Prostate gland (tissue), 2 donors: Measurements from ENCODE around the gene BCAT1. TPM values are rescaled to one million over a fixed set of nuclear protein-coding genes. Genes with fewer than 3 reads are reported as not detected.

Experiments used
- DNase-seq: peaks from one replicate; pipeline ENCODE4 v3.0.0-alpha.2; 2019; ENCODE audit warnings: low spot score
- H3K27ac ChIP-seq, 2 donors: fragments of 200-600 bp; sonication (generic); 2 replicates each; pipeline ENCODE4 v1.5.1; 2017 to 2019
- H3K27me3 ChIP-seq: fragments of 200-600 bp; sonication (generic); replicated peaks from 2 replicates; pipeline ENCODE4 v1.5.1; 2019; ENCODE audit not compliant: insufficient read depth
- H3K36me3 ChIP-seq, 2 donors: fragments of 200-600 bp; sonication (generic); 1 replicate in 1 of 2; 2 replicates in 1 of 2; pipeline versions ENCODE4 v1.5.1 to v1.8.1; 2017 to 2019
- H3K4me1 ChIP-seq: fragments of 200-600 bp; sonication (generic); replicated peaks from 2 replicates; pipeline ENCODE4 v1.5.1; 2019
- H3K4me3 ChIP-seq, 2 donors: fragments of 200-600 bp; sonication (generic); 2 replicates each; pipeline ENCODE4 v1.5.1; 2017 to 2019
- H3K9me3 ChIP-seq: fragments of 200-600 bp; sonication (generic); 2 replicates; pipeline ENCODE4 v1.5.1; 2017
- CTCF ChIP-seq, 4 experiments: fragments of 200-600 bp in 2 of 4; fragments of 450-650 bp in 2 of 4; sonication (generic) in 2 of 4; IDR thresholded peaks; 1 replicate in 3 of 4; 2 replicates in 1 of 4; pipeline ENCODE4 v1.5.1; 2016 to 2019; ENCODE audit warnings: antibody characterized with exemption in 4 of 4, mild to moderate bottlenecking in 2 of 4, moderate library complexity in 2 of 4
- POLR2A ChIP-seq: fragments of 450-650 bp; IDR thresholded peaks from one replicate; pipeline ENCODE4 v1.6.1; 2016; ENCODE audit warnings: antibody characterized with exemption, mild to moderate bottlenecking
- POLR2AphosphoS5 ChIP-seq: sonication (generic); formaldehyde crosslinking; IDR thresholded peaks from one replicate; pipeline ENCODE4 v1.6.1; 2017; ENCODE audit warnings: antibody characterized with exemption
- WGBS: methylation state at CpG from one replicate; pipeline ENCODE4 v1.1.5; 2018; 5-methylcytosine and 5-hydroxymethylcytosine counted together
- intact Hi-C: fragments of 100-400 bp; cut with DNase I; formaldehyde crosslinking; loops from one replicate; pipeline ENCODE4 v1.14.2; 2022
- total RNA-seq, 2 donors: library from RNA; depleted of rRNA; stranded (reverse); fragments of >200 nt; gene quantifications; one replicate each; pipeline ENCODE4 v1.1.0, GENCODE V29; 2016

BCAT1 gene
- total RNA-seq, 2 donors from 2014 or later, result 0.59 to 43.1 TPM

GRCh38 chr12:24803430-24804245 is 145.3 kb downstream of the BCAT1 start:
- Histone ChIP-seq H3K36me3 (no peaks in the 10 kb centered on the region), H3K27ac (no peak overlapping the region), H3K4me3 (no peak overlapping the region), H3K9me3 (no peaks in the 10 kb centered on the region), H3K27me3 (no peaks in the 10 kb centered on the region), H3K4me1 (no peaks in the 10 kb centered on the region)
- intact Hi-C loops, result no loop called here
- TF ChIP-seq POLR2AphosphoS5 (no peak), POLR2A (no peak), CTCF (IDR thresholded peaks at IDR 0.05) (no peak)
- DNase-seq, result no peak
- 68% methylated on average over 5 of the region's 5 CpGs for WGBS

- intact Hi-C loops, result no loop called here
- Histone ChIP-seq H3K4me3 (no peak overlapping the region), H3K9me3 (no peaks in the 10 kb centered on the region), H3K27ac (no peak overlapping the region), H3K27me3 (no peaks in the 10 kb centered on the region), H3K4me1 (no peaks in the 10 kb centered on the region), H3K36me3 (no peaks in the 10 kb centered on the region)
- no peak for TF ChIP-seq CTCF (IDR thresholded peaks at IDR 0.05)
- no peak for TF ChIP-seq POLR2A
- no peak for TF ChIP-seq POLR2AphosphoS5
- no peak for DNase-seq
These were observed 150.6 kb downstream of the BCAT1 start for GRCh38 chr12:24798335-24798734.

- intact Hi-C loops, result no loop called here
- 66% methylated on average over 2 of the region's 2 CpGs for WGBS
- TF ChIP-seq CTCF (IDR thresholded peaks at IDR 0.05), result no peak
- no peak for TF ChIP-seq POLR2A
- no peak for TF ChIP-seq POLR2AphosphoS5
- Histone ChIP-seq H3K4me3 (no peak overlapping the region), H3K27me3 (no peaks in the 10 kb centered on the region), H3K4me1 (no peaks in the 10 kb centered on the region), H3K36me3 (no peaks in the 10 kb centered on the region), H3K27ac (no peak overlapping the region), H3K9me3 (no peaks in the 10 kb centered on the region)
- DNase-seq, result no peak
These were observed 151.0 kb downstream of the BCAT1 start for GRCh38 chr12:24797901-24798300.

- no peak overlapping the region for H3K27ac ChIP-seq
- WGBS, result 57% methylated on average over 5 of the region's 5 CpGs
- H3K4me1 ChIP-seq, result no peaks in the 10 kb centered on the region
- no peak overlapping the region for H3K4me3 ChIP-seq
- no peak for TF ChIP-seq POLR2AphosphoS5
- TF ChIP-seq CTCF (IDR thresholded peaks at IDR 0.05), result no peak
- no peak for TF ChIP-seq POLR2A
- no peaks in the 10 kb centered on the region for H3K27me3 ChIP-seq
- H3K9me3 ChIP-seq, result no peaks in the 10 kb centered on the region
- intact Hi-C loops, result no loop called here
- H3K36me3 ChIP-seq, result no peaks in the 10 kb centered on the region
- DNase-seq, result no peak
These were observed 152.0 kb downstream of the BCAT1 start for GRCh38 chr12:24796876-24797275.

GRCh38 chr12:24795699-24796347 is 153.1 kb downstream of the BCAT1 start:
- TF ChIP-seq POLR2A (no peak), CTCF (IDR thresholded peaks at IDR 0.05) (no peak), POLR2AphosphoS5 (no peak)
- Histone ChIP-seq H3K36me3 (no peaks in the 10 kb centered on the region), H3K27me3 (no peaks in the 10 kb centered on the region), H3K4me3 (no peak overlapping the region), H3K27ac (no peak overlapping the region), H3K9me3 (no peaks in the 10 kb centered on the region), H3K4me1 (no peaks in the 10 kb centered on the region)
- no peak for DNase-seq
- intact Hi-C loops, result no loop called here
- WGBS, result 73% methylated on average over 4 of the region's 4 CpGs
